PC-3 (cell line): ENCODE results near the gene CD274.

ENCODE experiments used
- EZH2 ChIP-seq: fragments of 300-600 bp; sonication (generic); IDR thresholded peaks from one replicate; pipeline ENCODE4 v1.6.1; 2017; ENCODE audit warnings: antibody characterized with exemption, mild to moderate bottlenecking, low read length; ENCODE audit not compliant: unreplicated experiment
- EZH2phosphoT487 ChIP-seq: fragments of 300-600 bp; sonication (generic); IDR thresholded peaks from 2 replicates; pipeline ENCODE4 v1.6.1; 2018; ENCODE audit warnings: mild to moderate bottlenecking, antibody characterized with exemption, low read length, borderline replicate concordance
- TF ChIP-seq, protein P1 (sequence below): fragments of 300-600 bp; sonication (generic); conservative IDR thresholded peaks from 2 replicates; pipeline ENCODE4 v1.5.1; 2017; ENCODE audit warnings: antibody characterized with exemption, low read depth, mild to moderate bottlenecking, low read length

DNA sequence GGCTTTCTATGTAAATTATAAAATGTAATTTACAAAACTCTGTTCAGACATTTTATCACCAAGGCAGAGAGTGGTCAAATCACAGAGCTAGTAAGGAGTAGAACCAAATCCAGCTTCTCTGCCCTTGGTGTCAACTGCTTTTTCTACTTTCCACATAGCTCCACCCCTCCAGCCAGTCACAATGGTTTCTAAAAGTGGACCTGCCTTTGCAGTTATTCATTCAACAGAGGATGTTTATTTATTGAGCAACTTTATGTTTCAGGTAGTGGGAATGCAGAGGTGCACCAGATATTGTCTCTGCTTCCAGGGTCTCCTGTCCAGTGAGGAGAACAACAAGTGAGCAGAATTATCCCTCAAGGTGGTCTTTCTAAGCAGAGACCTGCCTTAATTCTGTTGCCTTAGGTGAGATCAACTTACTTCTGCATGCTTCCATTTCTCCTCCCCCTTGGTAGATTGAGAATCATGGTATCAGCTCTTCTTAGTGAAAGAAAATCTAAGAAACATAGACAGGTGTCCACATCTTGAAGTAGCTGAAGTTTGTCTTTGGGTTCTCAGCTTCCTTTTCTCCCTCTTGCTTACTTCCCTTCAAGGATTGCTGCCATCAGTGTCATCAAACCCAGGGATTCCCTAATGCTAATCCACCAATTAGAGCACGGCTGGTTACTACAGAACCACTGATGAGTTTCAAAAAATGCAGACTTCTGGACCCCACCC lies 42.8 kb downstream of the CD274 start:
- no peak for TF ChIP-seq EZH2phosphoT487
- TF ChIP-seq, protein P1, sequence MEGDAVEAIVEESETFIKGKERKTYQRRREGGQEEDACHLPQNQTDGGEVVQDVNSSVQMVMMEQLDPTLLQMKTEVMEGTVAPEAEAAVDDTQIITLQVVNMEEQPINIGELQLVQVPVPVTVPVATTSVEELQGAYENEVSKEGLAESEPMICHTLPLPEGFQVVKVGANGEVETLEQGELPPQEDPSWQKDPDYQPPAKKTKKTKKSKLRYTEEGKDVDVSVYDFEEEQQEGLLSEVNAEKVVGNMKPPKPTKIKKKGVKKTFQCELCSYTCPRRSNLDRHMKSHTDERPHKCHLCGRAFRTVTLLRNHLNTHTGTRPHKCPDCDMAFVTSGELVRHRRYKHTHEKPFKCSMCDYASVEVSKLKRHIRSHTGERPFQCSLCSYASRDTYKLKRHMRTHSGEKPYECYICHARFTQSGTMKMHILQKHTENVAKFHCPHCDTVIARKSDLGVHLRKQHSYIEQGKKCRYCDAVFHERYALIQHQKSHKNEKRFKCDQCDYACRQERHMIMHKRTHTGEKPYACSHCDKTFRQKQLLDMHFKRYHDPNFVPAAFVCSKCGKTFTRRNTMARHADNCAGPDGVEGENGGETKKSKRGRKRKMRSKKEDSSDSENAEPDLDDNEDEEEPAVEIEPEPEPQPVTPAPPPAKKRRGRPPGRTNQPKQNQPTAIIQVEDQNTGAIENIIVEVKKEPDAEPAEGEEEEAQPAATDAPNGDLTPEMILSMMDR = no peak
- no peak for TF ChIP-seq EZH2
